Endodermal cell (in vitro differentiated cells): ENCODE measurements around the gene KRT34. TPM values are rescaled to one million over a fixed set of nuclear protein-coding genes. Genes with fewer than 3 reads are reported as not detected.

Experiments
- DNase-seq: peaks from one replicate; pipeline ENCODE4 v3.0.0-alpha.2; 2017
- H3K27ac ChIP-seq: 2 replicates; pipeline ENCODE4 v1.5.1; 2013; ENCODE audit warnings: mild to moderate bottlenecking, low read depth, low read length, moderate library complexity
- H3K27me3 ChIP-seq: 2 replicates; pipeline ENCODE4 v1.6.1; 2013; ENCODE audit warnings: mild to moderate bottlenecking, low read length, moderate library complexity; ENCODE audit not compliant: insufficient read depth, control insufficient read depth, poor library complexity, severe bottlenecking
- H3K36me3 ChIP-seq: 2 replicates; pipeline ENCODE4 v1.7.0; 2013; ENCODE audit warnings: mild to moderate bottlenecking, low read length, moderate library complexity; ENCODE audit not compliant: control insufficient read depth, insufficient read depth
- H3K4me1 ChIP-seq: one replicate; pipeline ENCODE4 v1.7.0; 2013; ENCODE audit warnings: low read length; ENCODE audit not compliant: control insufficient read depth, insufficient read depth
- H3K4me3 ChIP-seq: 2 replicates; pipeline ENCODE4 v1.5.1; 2013; ENCODE audit warnings: mild to moderate bottlenecking, low read length, moderate library complexity
- H3K9ac ChIP-seq: 2 replicates; pipeline ENCODE4 v1.6.1; 2013; ENCODE audit warnings: mild to moderate bottlenecking, low read length, moderate library complexity; ENCODE audit not compliant: poor library complexity, severe bottlenecking; ENCODE audit errors: extremely low read depth
- H3K9me3 ChIP-seq: 2 replicates; pipeline ENCODE4 v1.6.1; 2013; ENCODE audit warnings: mild to moderate bottlenecking, low read length, moderate library complexity; ENCODE audit not compliant: control insufficient read depth
- H3K27ac Mint-ChIP-seq: 2 replicates; pipeline ENCODE4 v1.8.0; 2020; ENCODE audit warnings: mixed read lengths
- H3K27me3 Mint-ChIP-seq: 2 replicates; pipeline ENCODE4 v1.8.0; 2021; ENCODE audit warnings: mild to moderate bottlenecking, mixed read lengths; ENCODE audit not compliant: insufficient read depth
- H3K36me3 Mint-ChIP-seq: 2 replicates; pipeline ENCODE4 v1.8.0; 2020; ENCODE audit warnings: low read depth, mixed read lengths
- H3K4me1 Mint-ChIP-seq: 2 replicates; pipeline ENCODE4 v1.8.0; 2020; ENCODE audit warnings: mixed read lengths
- H3K4me3 Mint-ChIP-seq: 2 replicates; pipeline ENCODE4 v1.8.0; 2020; ENCODE audit warnings: mild to moderate bottlenecking, moderate library complexity, mixed read lengths
- H3K9me3 Mint-ChIP-seq: 2 replicates; pipeline ENCODE4 v1.8.0; 2020; ENCODE audit warnings: mild to moderate bottlenecking, mixed read lengths
- CTCF ChIP-seq: fragments of 200-600 bp; sonication (generic); conservative IDR thresholded peaks from 2 replicates; pipeline ENCODE4 v1.5.0; 2021; ENCODE audit warnings: antibody characterized with exemption, mild to moderate bottlenecking
- WGBS, 2 experiments: methylation state at CpG; one replicate each; pipeline versions ENCODE4 v1.1.5 to v1.1.7; 2013; ENCODE audit warnings: missing lambda C conversion rate in 2 of 2, mixed read lengths in 1 of 2; ENCODE audit not compliant: insufficient coverage in 1 of 2, insufficient read length in 1 of 2; 5-methylcytosine and 5-hydroxymethylcytosine counted together
- total RNA-seq, 2 donors: library from RNA; stranded (reverse); fragmentation: NEBNext Ultra II Directional in 1 of 2; extraction: Animal tissue kit (Norgen Biotek cat#: 25700) in 1 of 2; gene quantifications; 2 replicates in 1 of 2; 3 replicates in 1 of 2; pipeline ENCODE4 v1.2.1, GENCODE V29; 2021

Gene KRT34
- total RNA-seq, 2 donors from 2014 or later = not detected

DNA sequence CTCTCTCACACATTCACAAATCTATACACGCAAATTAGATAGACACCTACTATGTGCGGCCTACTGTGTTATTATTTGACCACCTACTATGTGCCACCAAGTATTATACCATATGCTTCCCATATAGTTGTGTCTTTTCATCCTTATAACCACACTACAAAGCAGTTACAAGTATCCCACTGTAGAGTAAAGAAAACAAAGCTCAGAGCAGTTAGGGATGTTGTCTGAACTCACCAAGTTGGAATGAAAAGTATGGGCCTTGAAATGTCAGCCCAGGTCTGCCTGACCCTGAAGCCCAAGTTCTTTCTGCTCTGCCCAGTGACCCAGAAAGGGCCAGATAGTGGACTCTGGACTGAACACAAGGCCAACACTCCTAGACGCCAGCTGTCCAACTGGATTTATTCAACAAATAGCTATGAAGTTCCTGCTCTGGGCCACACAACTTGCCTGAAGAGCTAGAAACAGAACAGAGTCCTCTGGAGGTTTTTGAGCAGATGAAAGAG lies 33.8 kb upstream of the KRT34 start:
- Histone ChIP-seq H3K36me3 (no peaks in the 10 kb centered on the region), H3K9me3 (no peaks in the 10 kb centered on the region), H3K4me3 (no peak overlapping the region), H3K9ac (no peak overlapping the region), H3K27ac (no peak overlapping the region), H3K27me3 (peaks cover 8% of the 10 kb centered on the region), H3K4me1 (no peaks in the 10 kb centered on the region)
- Mint-ChIP-seq H3K9me3 (no peaks in the 10 kb centered on the region), H3K4me3 (no peak overlapping the region), H3K27me3 (peaks cover 4% of the 10 kb centered on the region), H3K27ac (no peak overlapping the region), H3K36me3 (no peaks in the 10 kb centered on the region), H3K4me1 (peaks cover 5% of the 10 kb centered on the region)
- TF ChIP-seq CTCF = no peak
- no peak for DNase-seq
- 91 to 95% methylated on average over 3 of the region's 3 CpGs for WGBS, 2 experiments

DNA sequence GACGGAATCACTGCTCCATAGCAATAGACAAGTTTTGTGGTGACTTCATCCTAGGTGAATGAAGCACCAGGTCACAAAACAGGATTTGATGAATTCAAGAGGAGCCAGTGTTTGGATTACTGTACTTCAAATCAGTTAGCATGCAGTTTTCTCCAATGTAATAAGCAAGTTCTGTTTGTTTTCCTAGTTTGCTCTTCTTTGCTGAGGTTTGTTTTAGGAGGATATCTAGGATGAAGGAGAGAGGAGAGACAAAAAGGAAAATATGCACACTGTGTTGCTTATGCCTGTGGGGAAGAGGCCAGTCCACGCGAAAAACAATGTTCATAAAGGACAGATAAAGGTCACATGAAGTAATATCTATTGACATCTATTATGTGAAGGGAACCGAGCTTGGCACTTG lies 33.3 kb upstream of the KRT34 start:
- Histone ChIP-seq H3K27ac (no peak overlapping the region), H3K4me3 (no peak overlapping the region), H3K4me1 (no peaks in the 10 kb centered on the region), H3K27me3 (peaks cover 8% of the 10 kb centered on the region), H3K36me3 (no peaks in the 10 kb centered on the region), H3K9ac (no peak overlapping the region), H3K9me3 (no peaks in the 10 kb centered on the region)
- 92 to 100% methylated on average over 3 to 4 of the region's 4 CpGs for WGBS, 2 experiments
- Mint-ChIP-seq H3K9me3 (no peaks in the 10 kb centered on the region), H3K27ac (no peak overlapping the region), H3K4me1 (peaks cover 5% of the 10 kb centered on the region), H3K27me3 (peaks cover 1% of the 10 kb centered on the region), H3K4me3 (no peak overlapping the region), H3K36me3 (no peaks in the 10 kb centered on the region)
- DNase-seq = no peak
- TF ChIP-seq CTCF = no peak

- Histone ChIP-seq H3K27ac (no peak overlapping the region), H3K9me3 (no peaks in the 10 kb centered on the region), H3K9ac (no peak overlapping the region), H3K36me3 (no peaks in the 10 kb centered on the region), H3K27me3 (no peaks in the 10 kb centered on the region), H3K4me3 (no peak overlapping the region), H3K4me1 (no peaks in the 10 kb centered on the region)
- DNase-seq = no peak
- Mint-ChIP-seq H3K27ac (no peak overlapping the region), H3K4me3 (no peak overlapping the region), H3K9me3 (no peaks in the 10 kb centered on the region), H3K27me3 (peaks cover 1% of the 10 kb centered on the region), H3K36me3 (no peaks in the 10 kb centered on the region), H3K4me1 (peaks cover 5% of the 10 kb centered on the region)
- no peak for TF ChIP-seq CTCF
- 96 to 100% methylated on average over 1 to 2 of the region's 2 CpGs for WGBS, 2 experiments
Measured at GRCh38 chr17:41413982-41414381, 31.9 kb upstream of the KRT34 start.
